ENCODE data around the gene DLGAP4.

DLGAP4 gene

DNA sequence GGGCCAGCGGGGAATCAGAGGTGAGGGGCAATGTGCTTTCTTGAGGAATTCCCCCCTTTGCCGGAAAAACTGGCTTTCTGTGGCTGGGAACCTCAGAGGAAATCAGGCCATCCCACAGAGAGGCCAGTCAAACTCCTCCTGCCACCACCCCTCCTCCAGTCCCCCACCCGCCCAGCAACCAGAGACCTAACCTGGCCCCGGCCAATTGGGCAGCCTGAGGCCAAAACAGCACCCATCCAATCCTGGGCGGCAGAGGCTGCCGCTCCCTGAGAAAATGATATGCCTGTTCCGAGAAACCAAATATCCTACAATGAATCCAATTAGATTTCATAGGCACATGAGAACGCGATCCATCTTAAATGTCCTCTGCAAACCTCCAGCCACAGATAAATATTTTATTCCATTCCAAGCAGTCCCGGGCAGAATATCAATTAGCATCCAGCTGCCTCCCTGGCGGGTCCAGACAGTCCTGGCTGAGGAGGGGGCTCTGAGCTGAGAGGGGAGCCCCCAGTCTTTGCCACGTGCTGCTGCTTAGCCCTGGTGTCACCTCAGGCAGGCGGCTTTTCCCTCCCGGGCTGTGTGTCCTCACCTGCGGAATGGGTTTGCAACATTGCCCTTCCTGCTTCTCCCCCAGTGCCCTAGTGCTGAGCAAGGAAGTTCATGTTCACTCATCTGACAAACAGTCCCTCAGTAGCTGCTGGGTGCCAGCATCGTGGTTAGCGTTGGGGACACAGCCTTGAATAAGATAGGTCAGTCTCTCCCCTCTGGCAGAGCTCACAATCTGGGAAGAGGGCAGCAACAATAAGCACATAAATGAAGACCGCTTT lies 95.0 kb downstream of the DLGAP4 start:
- TF ChIP-seq CTCF (IDR thresholded peaks at IDR 0.05; ENCODE audit: control extremely low read depth, extremely low read depth, low read depth, missing control alignments): no peak
- ChIA-PET CTCF (interaction anchor here (2.8 kb wide), 1 partner anchor 129 kb away, joined by 23 read pairs; no protein-coding TSS in a partner anchor), POLR2A (no interaction called here)
- no peak for DNase-seq (ENCODE audit: extremely low spot score)

- ChIA-PET CTCF (interaction anchor here (1.1 kb wide), 1 partner anchor 12 kb away, joined by 3 read pairs; no protein-coding TSS in a partner anchor), POLR2A (no interaction called here)
- DNase-seq (ENCODE audit: extremely low spot score): no peak
- TF ChIP-seq CTCF (IDR thresholded peaks at IDR 0.05; ENCODE audit: control extremely low read depth, extremely low read depth, low read depth, missing control alignments): no peak
These were observed 96.6 kb downstream of the DLGAP4 start for GRCh38 chr20:36402708-36403107.

GRCh38 chr20:36404435-36404978 lies 98.4 kb downstream of the DLGAP4 start:
- CTCF ChIA-PET: interaction anchor here (1.7 kb wide), 2 partner anchors 35 to 202 kb away, joined by 5 to 6 read pairs; no protein-coding TSS in a partner anchor
- TF ChIP-seq CTCF (IDR thresholded peaks at IDR 0.05; ENCODE audit: control extremely low read depth, extremely low read depth, low read depth, missing control alignments): no peak
- POLR2A ChIA-PET: no interaction called here
- no peak for DNase-seq (ENCODE audit: extremely low spot score)

GRCh38 chr20:36405255-36405654 lies 99.1 kb downstream of the DLGAP4 start:
- CTCF ChIA-PET: no interaction called here

DNA sequence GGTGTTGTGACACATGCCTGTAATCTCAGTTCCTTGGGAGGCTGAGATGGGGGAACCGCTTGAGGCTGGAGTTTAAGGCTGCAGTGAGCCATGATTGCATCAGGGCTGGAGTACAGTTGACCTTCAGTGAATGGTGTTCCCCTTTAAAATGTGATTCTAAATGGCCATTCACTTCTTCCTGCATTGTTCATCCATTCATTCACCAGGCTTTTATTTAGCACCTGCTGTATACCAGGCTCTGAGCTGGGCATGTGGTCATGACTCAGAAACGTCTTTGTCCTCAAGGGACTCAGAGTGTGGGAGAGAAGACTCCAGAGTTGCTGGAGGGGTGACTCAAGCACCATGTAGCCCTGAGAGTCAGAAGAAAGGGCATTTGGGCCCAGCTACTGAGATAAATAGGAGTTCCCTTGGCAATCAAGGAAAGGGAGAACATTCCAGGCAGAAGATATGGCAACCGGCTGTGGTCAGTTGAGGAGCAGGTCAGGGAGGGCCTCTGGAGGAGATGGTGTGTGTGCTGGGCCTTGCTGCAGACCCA lies 101.1 kb downstream of the DLGAP4 start:
- CTCF ChIA-PET: no interaction called here
- DNase-seq (ENCODE audit: extremely low spot score): no peak
- POLR2A ChIA-PET: no interaction called here
- TF ChIP-seq CTCF (IDR thresholded peaks at IDR 0.05; ENCODE audit: control extremely low read depth, extremely low read depth, low read depth, missing control alignments): no peak

More at GRCh38 chr20:36405255-36405654, 99.1 kb downstream of the DLGAP4 start:
- POLR2A ChIA-PET: no interaction called here
- DNase-seq (ENCODE audit: extremely low spot score): no peak
- no peak for TF ChIP-seq CTCF (IDR thresholded peaks at IDR 0.05; ENCODE audit: control extremely low read depth, extremely low read depth, low read depth, missing control alignments)

GRCh38 chr20:36408219-36408618 lies 102.1 kb downstream of the DLGAP4 start:
- CTCF ChIA-PET: interaction anchor here (0.9 to 3.1 kb wide), 2 partner anchors 9 to 206 kb away, joined by 3 to 10 read pairs; no protein-coding TSS in a partner anchor
- DNase-seq (ENCODE audit: extremely low spot score): no peak
- POLR2A ChIA-PET: no interaction called here
- TF ChIP-seq CTCF (IDR thresholded peaks at IDR 0.05; ENCODE audit: control extremely low read depth, extremely low read depth, low read depth, missing control alignments): no peak
